NT2/D1 (cell line): Measurements from ENCODE around the gene OPCML.

Experiments used
- DNase-seq: peaks from one replicate; pipeline ENCODE4 v3.0.0-alpha.2; 2011; ENCODE audit warnings: low read depth, low spot score
- H3K27me3 ChIP-seq: 2 replicates; pipeline ENCODE4 v1.6.0; 2011; ENCODE audit warnings: mild to moderate bottlenecking; ENCODE audit not compliant: insufficient read length, insufficient read depth
- H3K36me3 ChIP-seq: 2 replicates; pipeline ENCODE4 v1.6.1; 2011; ENCODE audit warnings: mild to moderate bottlenecking, low read length, mixed read lengths; ENCODE audit not compliant: insufficient read depth, insufficient read length
- H3K4me1 ChIP-seq: 2 replicates; pipeline ENCODE4 v1.5.1; 2011; ENCODE audit not compliant: insufficient read depth, insufficient read length
- H3K4me3 ChIP-seq: 2 replicates; pipeline ENCODE4 v1.5.1; 2011; ENCODE audit warnings: low read depth; ENCODE audit not compliant: insufficient read length
- H3K9ac ChIP-seq: 2 replicates; pipeline ENCODE4 v1.6.0; 2011; ENCODE audit warnings: low read depth; ENCODE audit not compliant: insufficient read length
- H3K9me3 ChIP-seq: 2 replicates; pipeline ENCODE4 v1.5.1; 2011; ENCODE audit warnings: mild to moderate bottlenecking, low read length; ENCODE audit not compliant: insufficient read depth
- SUZ12 ChIP-seq: IDR thresholded peaks from 2 replicates; pipeline ENCODE4 v1.6.1; 2011; ENCODE audit not compliant: insufficient read length, insufficient read depth; ENCODE audit errors: extremely low read depth
- YY1 ChIP-seq: IDR thresholded peaks from 2 replicates; pipeline ENCODE4 v1.6.1; 2011; ENCODE audit not compliant: insufficient read length, insufficient read depth
- ZNF274 ChIP-seq: IDR thresholded peaks from 2 replicates; pipeline ENCODE4 v1.6.1; 2011; ENCODE audit warnings: mild to moderate bottlenecking, low read depth, low read length

The OPCML gene

DNA sequence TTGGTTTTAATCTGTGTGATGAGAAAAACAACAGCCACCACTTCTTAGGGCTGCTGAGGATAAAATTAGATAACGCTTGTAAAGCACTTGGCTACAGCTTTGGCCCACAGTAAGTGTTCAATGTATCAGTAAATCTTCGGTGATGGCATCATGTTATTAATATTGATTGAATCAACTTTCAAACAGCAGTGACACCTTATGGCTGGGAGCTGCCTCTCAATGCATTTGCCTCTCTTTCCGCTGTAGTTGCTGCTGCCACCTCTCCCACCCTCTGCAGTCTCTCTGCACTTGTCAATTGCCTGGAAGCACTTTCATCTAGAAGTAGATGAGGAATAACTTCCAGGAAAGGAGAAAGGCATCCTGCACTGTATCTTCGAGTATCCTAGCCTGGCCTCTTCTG is 491.1 kb downstream of the OPCML start:
- H3K9me3 ChIP-seq = no peaks in the 10 kb centered on the region
- TF ChIP-seq SUZ12 = no peak
- H3K36me3 ChIP-seq = no peaks in the 10 kb centered on the region
- no peak for DNase-seq
- no peaks in the 10 kb centered on the region for H3K27me3 ChIP-seq
- no peak overlapping the region for H3K4me3 ChIP-seq
- H3K4me1 ChIP-seq = no peaks in the 10 kb centered on the region
- H3K9ac ChIP-seq = no peak overlapping the region

DNA sequence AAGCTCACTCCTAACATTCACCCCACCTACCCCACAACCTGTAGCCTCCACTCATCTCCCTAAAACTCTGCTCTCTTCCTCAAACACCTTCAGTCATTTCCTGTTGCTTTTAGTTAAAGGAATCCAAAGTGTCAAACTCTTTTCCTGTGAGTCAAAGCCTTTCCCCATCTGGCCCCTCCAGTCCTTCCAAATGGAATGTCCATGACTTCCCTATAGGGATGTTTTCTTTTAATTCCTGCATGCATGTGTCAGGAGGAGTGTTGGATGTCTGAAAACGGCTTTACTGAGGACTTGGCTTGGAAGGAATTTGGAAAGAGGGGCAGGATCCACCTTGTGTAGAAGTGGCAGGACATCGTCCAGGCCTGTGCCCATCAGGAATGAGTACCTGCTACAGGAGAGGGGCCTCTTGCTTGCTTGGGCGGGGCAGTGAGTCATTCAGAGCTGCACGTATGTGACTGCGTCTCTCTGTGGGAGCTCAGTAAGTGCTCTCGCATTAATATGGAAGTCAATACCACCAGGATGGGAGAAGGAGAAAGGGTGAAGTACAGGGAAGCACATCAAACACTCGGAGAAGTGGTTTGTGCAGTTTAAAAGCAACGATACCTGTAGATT is 491.9 kb downstream of the OPCML start:
- Histone ChIP-seq H3K4me1 (no peaks in the 10 kb centered on the region), H3K9ac (no peak overlapping the region), H3K27me3 (no peaks in the 10 kb centered on the region), H3K4me3 (no peak overlapping the region), H3K9me3 (no peaks in the 10 kb centered on the region), H3K36me3 (no peaks in the 10 kb centered on the region)
- peak; percentile 8 for DNase-seq
- TF ChIP-seq SUZ12 (no peak), ZNF274 (no peak), YY1 (no peak)

DNA sequence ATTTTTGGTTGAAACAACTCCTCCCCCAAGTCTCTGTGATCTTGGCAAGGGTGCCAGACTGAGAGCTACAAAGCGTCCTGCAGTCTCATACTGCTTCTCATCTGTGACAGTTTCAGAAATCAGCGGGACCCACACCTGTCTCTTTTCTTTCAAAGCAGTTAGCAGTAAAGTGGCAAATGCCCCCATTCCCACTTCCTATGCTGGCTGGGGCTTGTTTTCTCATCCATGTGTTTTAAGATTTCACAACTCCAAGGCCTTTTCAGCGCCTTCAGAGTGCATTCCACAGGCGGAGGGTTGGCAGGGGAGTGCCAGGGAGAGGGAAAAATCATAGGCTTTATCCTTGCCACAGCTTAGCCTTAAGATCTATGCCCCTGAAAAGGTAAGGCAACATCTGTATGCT is 493.5 kb downstream of the OPCML start:
- H3K27me3 ChIP-seq = no peaks in the 10 kb centered on the region
- no peaks in the 10 kb centered on the region for H3K36me3 ChIP-seq
- no peak overlapping the region for H3K9ac ChIP-seq
- TF ChIP-seq ZNF274 (no peak), YY1 (no peak)
- H3K9me3 ChIP-seq = no peaks in the 10 kb centered on the region
- H3K4me1 ChIP-seq = no peaks in the 10 kb centered on the region
- no peak overlapping the region for H3K4me3 ChIP-seq
- no peak for DNase-seq

DNA sequence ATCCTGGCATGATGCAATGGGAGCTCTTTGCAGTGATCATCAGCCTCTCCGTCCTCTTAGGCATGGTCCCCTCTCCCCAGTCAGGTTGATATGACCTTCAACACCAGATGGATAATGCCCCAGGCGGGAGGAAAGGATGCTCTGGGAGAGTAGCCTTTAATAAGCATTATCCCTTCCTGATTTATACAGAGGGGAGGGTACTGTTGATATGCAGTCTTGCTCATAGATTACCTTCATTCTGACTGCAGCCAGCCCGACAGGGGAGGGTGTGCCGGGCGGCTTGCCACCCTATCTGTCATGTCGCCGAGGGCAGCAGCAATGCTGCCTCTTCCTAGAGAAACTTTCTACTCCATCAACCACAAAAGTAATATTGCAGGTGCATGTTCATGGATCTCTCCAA is 497.4 kb downstream of the OPCML start:
- H3K4me3 ChIP-seq = no peak overlapping the region
- no peak for DNase-seq
- H3K4me1 ChIP-seq = no peaks in the 10 kb centered on the region
- H3K36me3 ChIP-seq = no peaks in the 10 kb centered on the region
- TF ChIP-seq ZNF274 = no peak
- no peak for TF ChIP-seq YY1
- TF ChIP-seq SUZ12 = no peak
- H3K27me3 ChIP-seq = no peaks in the 10 kb centered on the region
- no peak overlapping the region for H3K9ac ChIP-seq
- H3K9me3 ChIP-seq = no peaks in the 10 kb centered on the region

DNA sequence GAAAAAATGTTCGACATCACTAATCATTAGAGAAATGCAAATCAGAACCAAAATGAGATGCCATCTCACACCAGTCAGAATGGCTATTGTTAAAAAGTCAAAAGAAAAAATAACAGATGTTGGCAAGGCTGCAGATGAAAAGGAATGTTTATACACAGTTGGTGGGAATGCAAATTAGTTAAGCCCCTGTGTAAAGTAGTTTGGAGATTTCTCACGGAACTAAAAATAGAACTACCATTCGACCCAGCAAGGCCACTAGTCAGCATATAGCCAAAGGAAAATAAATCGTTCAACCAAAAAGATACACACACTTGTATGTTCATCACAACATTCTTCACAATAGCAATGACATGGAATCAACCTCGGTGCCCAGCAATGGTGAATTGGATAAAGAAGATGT is 503.2 kb downstream of the OPCML start:
- Histone ChIP-seq H3K27me3 (no peaks in the 10 kb centered on the region), H3K36me3 (no peaks in the 10 kb centered on the region), H3K4me1 (no peaks in the 10 kb centered on the region), H3K9ac (no peak overlapping the region), H3K9me3 (no peaks in the 10 kb centered on the region), H3K4me3 (no peak overlapping the region)
- no peak for TF ChIP-seq ZNF274
- no peak for TF ChIP-seq SUZ12
- TF ChIP-seq YY1 = no peak
- peak; percentile 6 for DNase-seq

DNA sequence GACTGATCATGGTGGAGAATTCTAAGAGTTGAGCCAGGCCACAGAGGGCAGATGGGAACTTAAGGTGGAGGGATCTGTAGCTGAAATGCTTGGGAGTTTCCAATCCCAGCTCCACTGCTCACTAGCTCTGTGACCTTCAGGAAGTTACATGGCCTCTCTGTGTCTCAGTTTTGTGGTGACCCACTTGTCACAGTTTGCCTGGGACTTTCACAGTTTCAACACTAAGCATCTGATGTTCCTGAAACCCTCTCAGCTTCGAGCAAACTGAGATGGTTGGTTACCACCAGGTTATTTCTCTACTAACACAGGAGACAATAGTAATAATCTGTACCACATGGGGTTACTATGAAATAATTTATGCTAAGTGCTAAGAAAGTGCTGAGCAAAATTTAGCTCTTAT is 505.3 kb downstream of the OPCML start:
- H3K9me3 ChIP-seq = no peaks in the 10 kb centered on the region
- no peak overlapping the region for H3K9ac ChIP-seq
- no peak for DNase-seq
- no peaks in the 10 kb centered on the region for H3K4me1 ChIP-seq
- H3K36me3 ChIP-seq = no peaks in the 10 kb centered on the region
- no peaks in the 10 kb centered on the region for H3K27me3 ChIP-seq
- no peak overlapping the region for H3K4me3 ChIP-seq
- no peak for TF ChIP-seq SUZ12
- TF ChIP-seq YY1 = no peak
- TF ChIP-seq ZNF274 = no peak

DNA sequence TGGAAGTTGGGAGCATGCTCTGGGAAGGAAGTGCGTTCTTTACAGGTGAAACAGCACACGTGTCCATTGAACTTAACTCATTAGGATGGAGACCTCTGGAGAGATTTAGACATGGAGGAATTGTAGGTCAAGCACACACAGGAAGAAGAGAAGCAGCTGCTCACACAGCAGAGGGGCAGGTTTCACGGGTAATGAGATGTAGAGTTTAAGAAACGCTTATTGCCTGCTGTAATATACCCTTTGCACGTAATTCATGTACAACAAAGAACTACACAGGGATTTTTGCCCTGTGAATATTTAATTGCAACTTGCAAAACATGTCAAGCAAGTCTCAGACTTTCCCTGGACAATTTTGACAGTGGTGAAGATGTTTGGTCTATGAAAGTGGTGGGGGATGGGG is 508.0 kb downstream of the OPCML start:
- no peak for DNase-seq
- no peak for TF ChIP-seq YY1
- no peak for TF ChIP-seq SUZ12
- TF ChIP-seq ZNF274 = no peak
- Histone ChIP-seq H3K9me3 (no peaks in the 10 kb centered on the region), H3K36me3 (no peaks in the 10 kb centered on the region), H3K27me3 (no peaks in the 10 kb centered on the region), H3K9ac (no peak overlapping the region), H3K4me3 (no peak overlapping the region), H3K4me1 (no peaks in the 10 kb centered on the region)

DNA sequence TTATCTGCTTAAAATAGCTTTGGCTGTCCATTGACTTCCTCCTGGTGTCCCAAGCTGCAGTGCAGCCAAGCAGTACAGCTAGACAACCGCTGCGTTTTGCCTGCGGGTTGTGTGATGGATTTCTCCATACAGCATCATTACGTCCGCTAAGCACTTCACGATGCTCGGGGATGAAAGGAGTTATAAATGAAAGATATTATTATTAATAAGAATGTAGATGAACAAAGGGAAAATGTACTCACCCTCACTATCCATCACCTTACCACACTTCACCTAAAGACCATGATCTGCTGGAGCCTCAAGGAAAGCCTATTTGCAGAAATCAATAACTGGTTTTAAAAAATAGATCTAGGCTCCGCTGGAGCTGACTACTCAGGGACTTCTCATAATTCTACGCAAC is 509.1 kb downstream of the OPCML start:
- no peaks in the 10 kb centered on the region for H3K27me3 ChIP-seq
- TF ChIP-seq ZNF274 (no peak), YY1 (no peak), SUZ12 (no peak)

More for the DNA sequence above, 509.1 kb downstream of the OPCML start:
- DNase-seq = no peak
- H3K4me3 ChIP-seq = no peak overlapping the region
- no peaks in the 10 kb centered on the region for H3K9me3 ChIP-seq
- H3K9ac ChIP-seq = no peak overlapping the region
- no peaks in the 10 kb centered on the region for H3K36me3 ChIP-seq
- no peaks in the 10 kb centered on the region for H3K4me1 ChIP-seq
